ENCODE data around the gene DMD.

GRCh38 chrX:32825009-32825408, 386.3 kb downstream of the DMD start:
- no peak for TF ChIP-seq CTCF (IDR thresholded peaks at IDR 0.05)
- no peak for TF ChIP-seq POLR2A (IDR thresholded peaks at IDR 0.05)
